ENCODE data around the gene ZNF436. TPM values are rescaled to one million over a fixed set of nuclear protein-coding genes. Genes with fewer than 3 reads are reported as not detected.

ZNF436 gene
- total RNA-seq, 6 experiments from 2014 or later: 2.8 to 4.5 (median 3.4) TPM

- no peak overlapping the region for H3K27ac ChIP-seq
- no peak for TF ChIP-seq POLR2A (IDR thresholded peaks at IDR 0.05)
- TF ChIP-seq, protein P1, sequence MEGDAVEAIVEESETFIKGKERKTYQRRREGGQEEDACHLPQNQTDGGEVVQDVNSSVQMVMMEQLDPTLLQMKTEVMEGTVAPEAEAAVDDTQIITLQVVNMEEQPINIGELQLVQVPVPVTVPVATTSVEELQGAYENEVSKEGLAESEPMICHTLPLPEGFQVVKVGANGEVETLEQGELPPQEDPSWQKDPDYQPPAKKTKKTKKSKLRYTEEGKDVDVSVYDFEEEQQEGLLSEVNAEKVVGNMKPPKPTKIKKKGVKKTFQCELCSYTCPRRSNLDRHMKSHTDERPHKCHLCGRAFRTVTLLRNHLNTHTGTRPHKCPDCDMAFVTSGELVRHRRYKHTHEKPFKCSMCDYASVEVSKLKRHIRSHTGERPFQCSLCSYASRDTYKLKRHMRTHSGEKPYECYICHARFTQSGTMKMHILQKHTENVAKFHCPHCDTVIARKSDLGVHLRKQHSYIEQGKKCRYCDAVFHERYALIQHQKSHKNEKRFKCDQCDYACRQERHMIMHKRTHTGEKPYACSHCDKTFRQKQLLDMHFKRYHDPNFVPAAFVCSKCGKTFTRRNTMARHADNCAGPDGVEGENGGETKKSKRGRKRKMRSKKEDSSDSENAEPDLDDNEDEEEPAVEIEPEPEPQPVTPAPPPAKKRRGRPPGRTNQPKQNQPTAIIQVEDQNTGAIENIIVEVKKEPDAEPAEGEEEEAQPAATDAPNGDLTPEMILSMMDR (IDR thresholded peaks at IDR 0.05): no peak
- H3K9me3 ChIP-seq: no peaks in the 10 kb centered on the region
- no peak for ATAC-seq
- DNase-seq: no peak
- no peak overlapping the region for H3K4me3 ChIP-seq
- WGBS (ENCODE audit: insufficient coverage, low coverage, low lambda C conversion rate, missing lambda C conversion rate): 100% methylated on average over 1 of the region's 1 CpG
- peaks cover 0 to 27% (median 16%) of the 10 kb centered on the region in 4 donors for H3K4me1 ChIP-seq
- H3K27me3 ChIP-seq: no peaks in the 10 kb centered on the region
- peaks cover 0 to 30% (median 11%) of the 10 kb centered on the region in 4 donors for H3K36me3 ChIP-seq
- intact Hi-C loops (cut with DNase I): no loop called here
Measured at GRCh38 chr1:23399229-23399628, 29.6 kb upstream of the ZNF436 start.

- intact Hi-C loops (cut with DNase I): no loop called here
- no peaks in the 10 kb centered on the region for H3K9me3 ChIP-seq
- TF ChIP-seq, protein P1 (IDR thresholded peaks at IDR 0.05): no peak
- no peak for TF ChIP-seq POLR2A (IDR thresholded peaks at IDR 0.05)
- ATAC-seq (no peak), DNase-seq (no peak)
- H3K36me3 ChIP-seq: peaks cover 0 to 26% (median 10%) of the 10 kb centered on the region in 4 donors
- H3K4me1 ChIP-seq: peaks cover 0 to 18% (median 11%) of the 10 kb centered on the region in 4 donors
- no peak overlapping the region for H3K27ac ChIP-seq
- H3K4me3 ChIP-seq: no peak overlapping the region
- WGBS (ENCODE audit: insufficient coverage, low coverage, low lambda C conversion rate, missing lambda C conversion rate): 98% methylated on average over 6 of the region's 7 CpGs
- no peaks in the 10 kb centered on the region for H3K27me3 ChIP-seq
Measured at GRCh38 chr1:23397908-23398307, 28.3 kb upstream of the ZNF436 start.

- H3K27ac ChIP-seq: no peak overlapping the region
- no peak for TF ChIP-seq POLR2A (IDR thresholded peaks at IDR 0.05)
- TF ChIP-seq, protein P1 (IDR thresholded peaks at IDR 0.05): no peak
- H3K4me1 ChIP-seq: peaks cover 0 to 16% (median 9%) of the 10 kb centered on the region in 4 donors
- intact Hi-C loops (cut with DNase I): no loop called here
- H3K36me3 ChIP-seq: peaks cover 0 to 24% (median 5%) of the 10 kb centered on the region in 4 donors
- no peak overlapping the region for H3K4me3 ChIP-seq
- ATAC-seq (no peak), DNase-seq (no peak)
- H3K9me3 ChIP-seq: no peaks in the 10 kb centered on the region
- 82% methylated on average over 2 of the region's 2 CpGs for WGBS (ENCODE audit: insufficient coverage, low coverage, low lambda C conversion rate, missing lambda C conversion rate)
- H3K27me3 ChIP-seq: no peaks in the 10 kb centered on the region
Measured at GRCh38 chr1:23396380-23396779, 26.7 kb upstream of the ZNF436 start.

DNA sequence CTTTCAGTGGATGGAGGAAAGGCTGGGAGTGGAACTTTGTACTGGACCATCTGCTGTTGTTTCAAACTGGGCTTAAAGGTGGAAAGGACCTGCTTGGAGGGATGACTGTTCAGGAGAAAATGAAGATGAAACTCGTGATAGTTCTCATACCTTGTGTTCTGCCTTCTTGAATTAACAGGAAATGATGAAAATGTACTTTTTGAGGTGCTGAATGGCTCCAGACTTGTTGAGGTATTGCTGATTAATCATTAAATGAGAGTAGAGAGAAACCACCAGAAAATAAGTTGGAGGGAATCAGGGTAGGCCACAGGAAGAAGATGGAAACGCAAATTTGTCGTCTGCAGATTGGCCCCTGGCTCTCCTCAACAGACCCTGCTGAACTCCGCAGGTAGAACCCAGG, 26.2 kb upstream of the ZNF436 start:
- no peaks in the 10 kb centered on the region for H3K9me3 ChIP-seq
- no peak overlapping the region for H3K4me3 ChIP-seq
- DNase-seq (no peak), ATAC-seq (no peak)
- 83% methylated on average over 4 of the region's 4 CpGs for WGBS (ENCODE audit: insufficient coverage, low coverage, low lambda C conversion rate, missing lambda C conversion rate)
- TF ChIP-seq POLR2A (IDR thresholded peaks at IDR 0.05): no peak
- TF ChIP-seq, protein P1 (IDR thresholded peaks at IDR 0.05): no peak
- H3K36me3 ChIP-seq: peaks cover 0 to 24% (median 5%) of the 10 kb centered on the region in 4 donors
- no peaks in the 10 kb centered on the region for H3K27me3 ChIP-seq
- peaks cover 0 to 16% (median 9%) of the 10 kb centered on the region in 4 donors for H3K4me1 ChIP-seq
- intact Hi-C loops (cut with DNase I): no loop called here
- H3K27ac ChIP-seq: peak overlapping the region in 1 of 3 donors; percentile 73
